Smooth muscle cell (in vitro differentiated cells): ENCODE results near the gene OTUD5. TPM values are rescaled to one million over a fixed set of nuclear protein-coding genes. Genes with fewer than 3 reads are reported as not detected.

Experiments
- DNase-seq: peaks from one replicate; lab custom pipeline; 2025; ENCODE audit not compliant: unreplicated experiment; lab: John Stamatoyannopoulos, UW
- H2AFZ ChIP-seq: fragments of 200-600 bp; sonication (generic); 2 replicates; pipeline ENCODE4 v1.6.0; 2016; ENCODE audit warnings: antibody characterized with exemption, low read depth, mild to moderate bottlenecking
- H3F3A ChIP-seq: fragments of 200-600 bp; sonication (generic); 2 replicates; pipeline ENCODE4 v1.6.0; 2017; ENCODE audit warnings: antibody characterized with exemption, low read depth
- H3K27ac ChIP-seq: fragments of 200-600 bp; sonication (generic); 2 replicates; pipeline ENCODE4 v1.5.1; 2016; ENCODE audit warnings: low read depth, mild to moderate bottlenecking
- H3K27me3 ChIP-seq: fragments of 200-600 bp; sonication (generic); 2 replicates; pipeline ENCODE4 v1.6.1; 2016; ENCODE audit warnings: low read depth, mild to moderate bottlenecking
- H3K36me3 ChIP-seq: fragments of 200-600 bp; sonication (generic); 2 replicates; pipeline ENCODE4 v1.5.1; 2016; ENCODE audit warnings: low read depth
- H3K4me1 ChIP-seq: fragments of 200-600 bp; sonication (generic); 2 replicates; pipeline ENCODE4 v1.5.1; 2016; ENCODE audit warnings: low read depth
- H3K4me2 ChIP-seq: fragments of 200-600 bp; sonication (generic); 2 replicates; pipeline ENCODE4 v1.6.0; 2016; ENCODE audit warnings: mild to moderate bottlenecking
- H3K4me3 ChIP-seq: fragments of 200-600 bp; sonication (generic); 2 replicates; pipeline ENCODE4 v1.5.1; 2016; ENCODE audit warnings: mild to moderate bottlenecking
- H3K79me2 ChIP-seq: fragments of 200-600 bp; sonication (generic); 2 replicates; pipeline ENCODE4 v1.6.0; 2016; ENCODE audit warnings: low read depth, mild to moderate bottlenecking
- H3K9ac ChIP-seq: fragments of 200-600 bp; sonication (generic); 2 replicates; pipeline ENCODE4 v1.6.0; 2016; ENCODE audit warnings: low read depth
- H3K9me3 ChIP-seq: fragments of 200-600 bp; sonication (generic); replicated peaks from 2 replicates; pipeline ENCODE4 v1.5.1; 2016; ENCODE audit warnings: low read depth
- H4K20me1 ChIP-seq: fragments of 200-600 bp; sonication (generic); 2 replicates; pipeline ENCODE4 v1.6.0; 2016; ENCODE audit warnings: low read depth
- WGBS: methylation state at CpG from one replicate; pipeline ENCODE4 v1.1.7; 2016; ENCODE audit warnings: low lambda C conversion rate; 5-methylcytosine and 5-hydroxymethylcytosine counted together
- polyA plus RNA-seq: library from polyadenylated mRNA; unstranded; fragments of >200 nt; fragmentation: Nextera tagmentation; extraction: Ambion mirVana; gene quantifications from 2 replicates; pipeline ENCODE4 v1.2.1, GENCODE V29; 2016
- total RNA-seq: library from RNA; depleted of rRNA; stranded (reverse); fragments of >200 nt; gene quantifications from 2 replicates; pipeline ENCODE4 v1.2.3, GENCODE V29; 2014
- TF ChIP-seq, protein P1 (sequence below): fragments of 200-600 bp; sonication (generic); IDR thresholded peaks from 2 replicates; pipeline ENCODE4 v1.5.1; 2017; ENCODE audit warnings: borderline replicate concordance, mild to moderate bottlenecking, antibody characterized with exemption; ENCODE audit not compliant: insufficient read depth, poor library complexity, severe bottlenecking

OTUD5 gene
- total and polyA plus RNA-seq, 2 experiments from 2014 or later = 30.7 to 55.1 TPM

DNA sequence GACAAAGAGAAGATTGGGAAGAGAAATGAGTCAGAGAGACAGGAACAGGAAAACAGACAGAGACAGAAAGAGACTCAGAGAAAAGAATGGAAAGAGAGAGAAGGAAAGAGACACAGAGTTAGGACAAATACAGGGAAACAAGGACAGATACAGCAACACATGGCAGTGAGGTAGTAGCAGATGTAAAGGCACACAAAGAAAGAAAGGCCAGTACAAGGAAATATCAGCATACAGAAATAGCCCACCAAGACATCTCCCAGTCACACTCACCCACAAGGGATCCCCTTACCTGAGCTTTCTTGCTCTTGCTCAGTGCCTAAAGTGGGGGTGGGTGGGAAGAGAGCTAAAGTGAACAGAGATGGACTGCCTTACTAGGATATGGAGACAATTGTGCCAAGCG lies 40.5 kb upstream of the OTUD5 start:
- no peak overlapping the region for H3K9ac ChIP-seq
- H3K4me3 ChIP-seq = no peak overlapping the region
- no peak overlapping the region for H2AFZ ChIP-seq
- no peak overlapping the region for H3K4me2 ChIP-seq
- no peaks in the 10 kb centered on the region for H3F3A ChIP-seq
- H3K27ac ChIP-seq = no peak overlapping the region
- H3K36me3 ChIP-seq = peaks cover 3% of the 10 kb centered on the region
- no peaks in the 10 kb centered on the region for H3K4me1 ChIP-seq
- DNase-seq = no peak
- no peaks in the 10 kb centered on the region for H3K27me3 ChIP-seq
- WGBS = 53% methylated on average over 1 of the region's 1 CpG
- TF ChIP-seq, protein P1, sequence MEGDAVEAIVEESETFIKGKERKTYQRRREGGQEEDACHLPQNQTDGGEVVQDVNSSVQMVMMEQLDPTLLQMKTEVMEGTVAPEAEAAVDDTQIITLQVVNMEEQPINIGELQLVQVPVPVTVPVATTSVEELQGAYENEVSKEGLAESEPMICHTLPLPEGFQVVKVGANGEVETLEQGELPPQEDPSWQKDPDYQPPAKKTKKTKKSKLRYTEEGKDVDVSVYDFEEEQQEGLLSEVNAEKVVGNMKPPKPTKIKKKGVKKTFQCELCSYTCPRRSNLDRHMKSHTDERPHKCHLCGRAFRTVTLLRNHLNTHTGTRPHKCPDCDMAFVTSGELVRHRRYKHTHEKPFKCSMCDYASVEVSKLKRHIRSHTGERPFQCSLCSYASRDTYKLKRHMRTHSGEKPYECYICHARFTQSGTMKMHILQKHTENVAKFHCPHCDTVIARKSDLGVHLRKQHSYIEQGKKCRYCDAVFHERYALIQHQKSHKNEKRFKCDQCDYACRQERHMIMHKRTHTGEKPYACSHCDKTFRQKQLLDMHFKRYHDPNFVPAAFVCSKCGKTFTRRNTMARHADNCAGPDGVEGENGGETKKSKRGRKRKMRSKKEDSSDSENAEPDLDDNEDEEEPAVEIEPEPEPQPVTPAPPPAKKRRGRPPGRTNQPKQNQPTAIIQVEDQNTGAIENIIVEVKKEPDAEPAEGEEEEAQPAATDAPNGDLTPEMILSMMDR = no peak
- H3K79me2 ChIP-seq = peaks cover 14% of the 10 kb centered on the region
- H4K20me1 ChIP-seq = peaks cover 10% of the 10 kb centered on the region
- no peaks in the 10 kb centered on the region for H3K9me3 ChIP-seq

DNA sequence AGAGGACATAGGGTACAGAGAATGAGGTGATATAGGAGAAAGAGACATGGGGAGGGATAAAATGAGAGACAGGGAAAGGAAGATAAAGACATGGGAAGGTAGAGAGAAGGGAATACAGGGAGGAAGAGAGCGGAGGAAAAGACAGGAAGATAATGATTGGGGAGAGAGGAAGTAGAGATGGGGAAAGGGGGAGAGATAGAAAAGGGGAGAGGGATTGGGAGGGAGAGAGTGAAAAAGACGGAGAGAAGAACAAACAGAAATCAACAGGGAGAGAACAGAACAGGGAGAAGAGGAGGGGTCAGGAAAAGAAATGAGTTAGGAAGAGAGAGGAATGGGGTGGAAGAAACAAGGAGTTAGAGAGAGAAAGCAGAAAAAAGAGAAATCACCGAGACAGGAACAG lies 40.0 kb upstream of the OTUD5 start:
- no peak for DNase-seq
- Histone ChIP-seq H3K4me2 (no peak overlapping the region), H3K9ac (no peak overlapping the region), H3K9me3 (no peaks in the 10 kb centered on the region), H3K4me3 (no peak overlapping the region), H3K79me2 (peaks cover 14% of the 10 kb centered on the region), H3K36me3 (peaks cover 3% of the 10 kb centered on the region), H3K27me3 (no peaks in the 10 kb centered on the region), H3K27ac (no peak overlapping the region), H2AFZ (no peak overlapping the region), H3F3A (no peaks in the 10 kb centered on the region), H3K4me1 (no peaks in the 10 kb centered on the region), H4K20me1 (peaks cover 10% of the 10 kb centered on the region)
- TF ChIP-seq, protein P1 = no peak
- WGBS = 68% methylated on average over 3 of the region's 3 CpGs

DNA sequence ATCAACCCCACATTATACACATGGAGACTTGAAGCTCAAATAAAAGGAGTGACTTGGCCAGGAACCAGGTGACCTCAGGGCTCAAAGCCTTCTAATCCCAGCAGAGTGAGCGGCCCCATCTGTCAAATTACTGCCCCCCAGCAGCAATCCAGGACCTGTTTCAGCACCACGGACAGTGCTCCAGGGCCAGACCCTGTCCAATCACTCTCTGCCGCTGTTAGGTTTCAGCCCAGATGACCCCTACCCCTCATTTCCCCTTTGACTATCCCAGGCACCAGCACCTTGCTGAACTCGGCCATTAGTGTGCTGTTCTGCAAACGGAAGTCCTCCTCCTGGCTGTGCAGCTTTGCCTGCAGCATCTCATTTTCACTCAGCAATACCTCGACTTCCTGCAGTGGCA lies 39.6 kb upstream of the OTUD5 start:
- 64% methylated on average over 6 of the region's 6 CpGs for WGBS
- H3K9me3 ChIP-seq = no peaks in the 10 kb centered on the region
- peaks cover 10% of the 10 kb centered on the region for H4K20me1 ChIP-seq
- H3F3A ChIP-seq = no peaks in the 10 kb centered on the region
- no peak overlapping the region for H2AFZ ChIP-seq
- peaks cover 14% of the 10 kb centered on the region for H3K79me2 ChIP-seq
- H3K4me2 ChIP-seq = no peak overlapping the region
- H3K27me3 ChIP-seq = no peaks in the 10 kb centered on the region
- no peak overlapping the region for H3K4me3 ChIP-seq
- TF ChIP-seq, protein P1 = no peak
- no peak overlapping the region for H3K27ac ChIP-seq
- no peak for DNase-seq
- H3K9ac ChIP-seq = no peak overlapping the region
- H3K36me3 ChIP-seq = peaks cover 3% of the 10 kb centered on the region
- H3K4me1 ChIP-seq = no peaks in the 10 kb centered on the region

DNA sequence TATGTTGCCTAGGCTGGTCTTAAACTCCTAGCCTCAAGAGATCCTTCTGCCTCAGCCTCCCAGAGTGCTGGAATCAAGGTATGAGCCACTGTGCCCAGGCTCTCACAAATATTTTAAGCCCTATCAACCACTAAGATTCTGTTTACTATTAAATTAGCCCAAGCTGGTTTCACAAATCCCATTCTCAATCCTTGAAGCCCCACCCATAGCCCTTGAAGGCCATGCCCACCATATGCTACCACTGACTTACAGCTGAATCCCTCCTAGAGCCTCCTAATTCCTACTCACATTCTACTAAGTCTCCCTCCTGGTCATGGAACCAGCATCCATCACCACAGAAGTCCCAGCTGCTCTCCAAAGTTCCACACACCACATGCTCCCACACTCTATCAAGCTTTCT lies 34.9 kb upstream of the OTUD5 start:
- no peaks in the 10 kb centered on the region for H3K27me3 ChIP-seq
- H3K4me3 ChIP-seq = no peak overlapping the region
- DNase-seq = no peak
- TF ChIP-seq, protein P1 = no peak
- H3K4me2 ChIP-seq = no peak overlapping the region
- H3K9ac ChIP-seq = no peak overlapping the region
- H3F3A ChIP-seq = no peaks in the 10 kb centered on the region
- no peak overlapping the region for H2AFZ ChIP-seq
- H3K36me3 ChIP-seq = no peaks in the 10 kb centered on the region
- peaks cover 10% of the 10 kb centered on the region for H4K20me1 ChIP-seq
- H3K79me2 ChIP-seq = no peaks in the 10 kb centered on the region
- H3K4me1 ChIP-seq = no peaks in the 10 kb centered on the region
- no peak overlapping the region for H3K27ac ChIP-seq
- no peaks in the 10 kb centered on the region for H3K9me3 ChIP-seq
